Astrocyte (in vitro differentiated cells and primary cell): ENCODE measurements around the gene RASL10A. TPM values are rescaled to one million over a fixed set of nuclear protein-coding genes. Genes with fewer than 3 reads are reported as not detected.
A peak's percentile ranks its signal among the peaks of the same experiment; 100 is the strongest.

Source experiments
- DNase-seq: peaks from one replicate; pipeline ENCODE4 v3.0.0-alpha.2; 2010; ENCODE audit warnings: low read depth
- FAIRE-seq: peaks from 2 replicates; lab custom pipeline; 2011; peaks lifted over from hg19 to GRCh38; lab: Jason Lieb, UNC
- H2AFZ ChIP-seq: 2 replicates; pipeline ENCODE4 v1.6.0; 2012; ENCODE audit warnings: low read depth, low read length, inconsistent platforms
- H3K27ac ChIP-seq: 2 replicates; pipeline ENCODE4 v1.5.1; 2011; ENCODE audit warnings: low read depth, low read length, inconsistent platforms
- H3K27me3 ChIP-seq: 2 replicates; pipeline ENCODE4 v1.6.0; 2011; ENCODE audit warnings: low read length, inconsistent platforms; ENCODE audit not compliant: insufficient read depth
- H3K36me3 ChIP-seq: 2 replicates; pipeline ENCODE4 v1.5.1; 2011; ENCODE audit warnings: low read length, inconsistent platforms; ENCODE audit not compliant: insufficient read depth
- H3K4me1 ChIP-seq: 2 replicates; pipeline ENCODE4 v1.5.1; 2011; ENCODE audit warnings: low read length, inconsistent platforms; ENCODE audit not compliant: insufficient read depth
- H3K4me2 ChIP-seq: 2 replicates; pipeline ENCODE4 v1.6.0; 2012; ENCODE audit warnings: low read length, inconsistent platforms
- H3K4me3 ChIP-seq: 2 replicates; pipeline ENCODE4 v1.5.1; 2011; ENCODE audit warnings: low read depth, mild to moderate bottlenecking, low read length, inconsistent platforms; ENCODE audit not compliant: insufficient read depth
- H3K79me2 ChIP-seq: 2 replicates; pipeline ENCODE4 v1.6.0; 2012; ENCODE audit warnings: mild to moderate bottlenecking, low read length, inconsistent platforms; ENCODE audit not compliant: insufficient read depth
- H3K9ac ChIP-seq: 2 replicates; pipeline ENCODE4 v1.6.0; 2012; ENCODE audit warnings: mild to moderate bottlenecking, low read length, inconsistent platforms
- H3K9me3 ChIP-seq: 2 replicates; pipeline ENCODE4 v1.5.1; 2012; ENCODE audit warnings: low read depth, mild to moderate bottlenecking, low read length, inconsistent platforms; ENCODE audit not compliant: insufficient read depth
- H4K20me1 ChIP-seq: 2 replicates; pipeline ENCODE4 v1.6.0; 2012; ENCODE audit warnings: low read length, inconsistent platforms; ENCODE audit not compliant: insufficient read depth
- H3K27ac Mint-ChIP-seq: one replicate; pipeline ENCODE4 v1.8.0; 2021; ENCODE audit warnings: mild to moderate bottlenecking, mixed read lengths; ENCODE audit not compliant: unreplicated experiment
- H3K27me3 Mint-ChIP-seq: one replicate; pipeline ENCODE4 v1.8.0; 2021; ENCODE audit warnings: low read depth, mixed read lengths; ENCODE audit not compliant: unreplicated experiment
- H3K36me3 Mint-ChIP-seq: one replicate; pipeline ENCODE4 v1.8.0; 2021; ENCODE audit warnings: low read depth, mixed read lengths; ENCODE audit not compliant: unreplicated experiment
- H3K4me1 Mint-ChIP-seq: one replicate; pipeline ENCODE4 v1.8.0; 2021; ENCODE audit warnings: low read depth, mixed read lengths; ENCODE audit not compliant: unreplicated experiment
- H3K4me3 Mint-ChIP-seq: one replicate; pipeline ENCODE4 v1.8.0; 2021; ENCODE audit warnings: mild to moderate bottlenecking, moderate library complexity, mixed read lengths; ENCODE audit not compliant: unreplicated experiment
- H3K9me3 Mint-ChIP-seq: one replicate; pipeline ENCODE4 v1.8.0; 2021; ENCODE audit warnings: mild to moderate bottlenecking, mixed read lengths; ENCODE audit not compliant: unreplicated experiment
- EZH2 ChIP-seq: IDR thresholded peaks from 2 replicates; pipeline ENCODE4 v1.6.1; 2012; ENCODE audit warnings: mild to moderate bottlenecking, low read length, inconsistent platforms; ENCODE audit not compliant: insufficient read depth
- microRNA-seq: library from miRNA; unstranded; fragments of <30 nt; microRNA quantifications from one replicate; pipeline ENCODE4 v1.2.0, GENCODE V29; 2020
- total RNA-seq: library from RNA; stranded (reverse); gene quantifications from 2 replicates; pipeline ENCODE4 v1.2.1, GENCODE V29; 2021
- TF ChIP-seq, protein P1 (sequence below): IDR thresholded peaks from 2 replicates; pipeline ENCODE4 v1.5.1; 2011; ENCODE audit warnings: low read depth, mild to moderate bottlenecking, inconsistent platforms, low read length, moderate library complexity; ENCODE audit not compliant: insufficient read depth

Gene RASL10A
- total RNA-seq, 1 donor from 2014 or later: 1.5 TPM

DNA sequence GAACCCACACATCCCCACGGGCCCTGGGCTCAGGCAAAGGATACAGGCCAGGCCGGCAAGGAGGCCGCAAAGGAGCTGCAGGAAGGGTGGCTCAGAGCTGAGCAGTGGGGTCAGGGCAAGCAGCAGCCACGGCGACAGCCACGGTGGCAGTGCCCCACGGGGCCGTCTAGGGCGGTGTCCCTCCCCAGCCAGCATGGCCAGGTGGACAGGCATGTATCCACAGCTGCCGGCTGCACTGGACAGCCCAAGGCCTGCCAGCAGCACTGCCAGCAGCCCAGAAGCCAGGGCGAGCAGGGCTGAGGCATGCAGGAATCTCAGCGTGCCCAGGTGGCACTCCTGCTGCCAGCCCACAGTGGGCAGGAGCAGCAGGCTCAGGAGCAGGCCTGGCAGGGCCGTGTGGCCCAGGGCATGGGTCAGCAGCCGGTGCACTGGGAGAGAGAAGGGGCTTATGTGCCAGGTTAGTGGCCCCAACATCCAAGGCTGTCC lies 51.7 kb downstream of the RASL10A start:
- Histone ChIP-seq H3K4me3 (no peak overlapping the region), H3K4me1 (peaks cover 14% of the 10 kb centered on the region), H3K27me3 (no peaks in the 10 kb centered on the region), H2AFZ (no peak overlapping the region), H3K4me2 (no peak overlapping the region), H4K20me1 (peaks cover 9% of the 10 kb centered on the region), H3K79me2 (peaks cover 32% of the 10 kb centered on the region), H3K9me3 (no peaks in the 10 kb centered on the region), H3K36me3 (no peaks in the 10 kb centered on the region), H3K27ac (no peak overlapping the region), H3K9ac (no peak overlapping the region)
- Mint-ChIP-seq H3K27ac (no peak overlapping the region), H3K27me3 (no peaks in the 10 kb centered on the region), H3K4me1 (peaks cover 9% of the 10 kb centered on the region), H3K4me3 (no peak overlapping the region), H3K9me3 (no peaks in the 10 kb centered on the region), H3K36me3 (peaks cover 9% of the 10 kb centered on the region)
- TF ChIP-seq EZH2: no peak
- TF ChIP-seq, protein P1, sequence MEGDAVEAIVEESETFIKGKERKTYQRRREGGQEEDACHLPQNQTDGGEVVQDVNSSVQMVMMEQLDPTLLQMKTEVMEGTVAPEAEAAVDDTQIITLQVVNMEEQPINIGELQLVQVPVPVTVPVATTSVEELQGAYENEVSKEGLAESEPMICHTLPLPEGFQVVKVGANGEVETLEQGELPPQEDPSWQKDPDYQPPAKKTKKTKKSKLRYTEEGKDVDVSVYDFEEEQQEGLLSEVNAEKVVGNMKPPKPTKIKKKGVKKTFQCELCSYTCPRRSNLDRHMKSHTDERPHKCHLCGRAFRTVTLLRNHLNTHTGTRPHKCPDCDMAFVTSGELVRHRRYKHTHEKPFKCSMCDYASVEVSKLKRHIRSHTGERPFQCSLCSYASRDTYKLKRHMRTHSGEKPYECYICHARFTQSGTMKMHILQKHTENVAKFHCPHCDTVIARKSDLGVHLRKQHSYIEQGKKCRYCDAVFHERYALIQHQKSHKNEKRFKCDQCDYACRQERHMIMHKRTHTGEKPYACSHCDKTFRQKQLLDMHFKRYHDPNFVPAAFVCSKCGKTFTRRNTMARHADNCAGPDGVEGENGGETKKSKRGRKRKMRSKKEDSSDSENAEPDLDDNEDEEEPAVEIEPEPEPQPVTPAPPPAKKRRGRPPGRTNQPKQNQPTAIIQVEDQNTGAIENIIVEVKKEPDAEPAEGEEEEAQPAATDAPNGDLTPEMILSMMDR: no peak
- DNase-seq: no peak
- FAIRE-seq: no peak

Small RNA genes within 50 kb of the gene (microRNA-seq; reads per million reads assigned to microRNA genes)
- 42.2 reads per million, percentile 56 among the genes with 10 or more reads in this experiment for gene MIR3653

Other genes with a start within 250 kb of the RASL10A start
- 3.3 and 5.9 TPM in 2 replicates for gene KREMEN1, start 242.7 kb downstream of the RASL10A start, total RNA-seq
- 0.34 and 0.72 TPM in 2 replicates for gene EMID1, start 109.8 kb downstream of the RASL10A start, total RNA-seq
- gene RHBDD3, start 47.7 kb downstream of the RASL10A start, total RNA-seq: 35.6 and 39.2 TPM in 2 replicates
- 173 and 199 TPM in 2 replicates for gene EWSR1, start 47.4 kb downstream of the RASL10A start, total RNA-seq
- gene GAS2L1, start 9.0 kb downstream of the RASL10A start, total RNA-seq: 24.3 and 26.0 TPM in 2 replicates
- 65.9 and 69.5 TPM in 2 replicates for gene AP1B1, start 72.9 kb upstream of the RASL10A start, total RNA-seq
- gene RFPL1, start 122.9 kb upstream of the RASL10A start, total RNA-seq: not detected in 2 replicates
- 3.1 TPM in 2 replicates for gene NEFH, start 164.5 kb upstream of the RASL10A start, total RNA-seq
- 85.0 and 92.5 TPM in 2 replicates for gene THOC5, start 238.1 kb upstream of the RASL10A start, total RNA-seq